Measurements from ENCODE around the gene RNF146.
"Not testable (repeated sequence)": the region's sequence is repeated elsewhere in the genome, so short reads cannot be mapped to it uniquely, and the experiment has no call there.

Gene RNF146

GRCh38 chr6:127266178-127266891 is at the start of gene RNF146:
Gene RNF146, plus strand, starts transcription at chr6:127266864. Its CDS starts 13,475 bp downstream, at chr6:127280339.
- peak; percentile 23 to 64 (median 50) for DNase-seq (ENCODE audit: low read depth in 2 of 3, low spot score in 2 of 3)

- DNase-seq (ENCODE audit: low read depth in 2 of 3, low spot score in 2 of 3): no peak
These were observed 46.8 kb upstream of the RNF146 start for GRCh38 chr6:127219869-127220268.

- DNase-seq (ENCODE audit: low read depth in 2 of 3, low spot score in 2 of 3): no peak
These were observed 45.5 kb upstream of the RNF146 start for GRCh38 chr6:127221201-127221600.

- DNase-seq (ENCODE audit: low read depth in 2 of 3, low spot score in 2 of 3): no peak
These were observed 44.2 kb upstream of the RNF146 start for GRCh38 chr6:127222418-127222817.

GRCh38 chr6:127225497-127225896 is 41.2 kb upstream of the RNF146 start:
- no peak for DNase-seq (ENCODE audit: low read depth in 2 of 3, low spot score in 2 of 3)

GRCh38 chr6:127233819-127234218 is 32.8 kb upstream of the RNF146 start:
- DNase-seq (ENCODE audit: low read depth in 2 of 3, low spot score in 2 of 3): not testable (repeated sequence)

GRCh38 chr6:127243501-127243900 is 23.2 kb upstream of the RNF146 start:
- no peak for DNase-seq (ENCODE audit: low read depth in 2 of 3, low spot score in 2 of 3)

- DNase-seq (ENCODE audit: low read depth in 2 of 3, low spot score in 2 of 3): no peak
These were observed 19.3 kb upstream of the RNF146 start for GRCh38 chr6:127247114-127248096.

GRCh38 chr6:127249621-127250020 is 17.0 kb upstream of the RNF146 start:
- no peak for DNase-seq (ENCODE audit: low read depth in 2 of 3, low spot score in 2 of 3)

- DNase-seq (ENCODE audit: low read depth in 2 of 3, low spot score in 2 of 3): no peak
These were observed 11.4 kb upstream of the RNF146 start for GRCh38 chr6:127255286-127255685.

GRCh38 chr6:127262896-127263295 is 3.8 kb upstream of the RNF146 start:
- no peak for DNase-seq (ENCODE audit: low read depth in 2 of 3, low spot score in 2 of 3)

GRCh38 chr6:127263481-127263880 is 3.2 kb upstream of the RNF146 start:
- no peak for DNase-seq (ENCODE audit: low read depth in 2 of 3, low spot score in 2 of 3)

- peak; percentile 6 to 38 (median 38) for DNase-seq (ENCODE audit: low read depth in 2 of 3, low spot score in 2 of 3)
These were observed 405 bp downstream of the RNF146 start for GRCh38 chr6:127266892-127267645.

GRCh38 chr6:127267646-127268625 is 1.3 kb downstream of the RNF146 start:
- no peak for DNase-seq (ENCODE audit: low read depth in 2 of 3, low spot score in 2 of 3)

- no peak for DNase-seq (ENCODE audit: low read depth in 2 of 3, low spot score in 2 of 3)
These were observed 5.9 kb downstream of the RNF146 start for GRCh38 chr6:127272576-127272975.

GRCh38 chr6:127273499-127273898 is 6.8 kb downstream of the RNF146 start:
- DNase-seq (ENCODE audit: low read depth in 2 of 3, low spot score in 2 of 3): no peak

GRCh38 chr6:127276331-127276730 is 9.7 kb downstream of the RNF146 start:
- DNase-seq (ENCODE audit: low read depth in 2 of 3, low spot score in 2 of 3): no peak

GRCh38 chr6:127277878-127278843 is 11.5 kb downstream of the RNF146 start:
- no peak for DNase-seq (ENCODE audit: low read depth in 2 of 3, low spot score in 2 of 3)

GRCh38 chr6:127279815-127280214 is 13.2 kb downstream of the RNF146 start:
- no peak for DNase-seq (ENCODE audit: low read depth in 2 of 3, low spot score in 2 of 3)

All from activated CD8-positive, alpha-beta memory T cell treated with anti-CD3 and anti-CD28 coated beads for 48 hours (primary cell).